ENCODE measurements around the gene TYW3.

DNA sequence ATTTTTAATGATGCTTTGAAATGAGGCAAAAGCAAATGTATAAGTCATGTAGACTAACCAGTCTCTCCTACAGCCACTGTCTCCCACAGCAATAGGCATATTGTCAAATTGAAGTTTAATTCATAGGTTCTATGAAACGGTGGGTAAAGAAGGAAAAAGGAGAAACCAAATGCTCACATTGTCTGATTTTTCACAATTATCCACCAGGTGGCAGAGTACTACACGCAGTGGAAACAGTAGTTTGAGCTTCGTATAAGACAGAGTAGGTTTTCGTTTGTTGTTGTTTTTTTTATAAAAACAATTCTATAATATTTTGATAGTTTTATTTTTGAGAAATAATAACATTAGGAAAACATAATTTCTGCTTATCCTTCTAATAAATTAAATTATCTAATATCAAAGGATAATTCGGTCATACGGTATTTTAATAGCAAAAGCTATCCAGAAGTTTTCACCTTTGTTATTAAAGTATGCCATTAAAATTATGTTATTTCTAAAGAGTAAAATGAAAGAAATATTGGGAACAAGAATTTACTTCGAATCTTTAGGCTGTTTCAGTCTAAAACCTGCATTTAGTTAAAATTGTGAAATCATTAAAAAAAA, 39.1 kb downstream of the TYW3 start:
- TF ChIP-seq, protein P1, sequence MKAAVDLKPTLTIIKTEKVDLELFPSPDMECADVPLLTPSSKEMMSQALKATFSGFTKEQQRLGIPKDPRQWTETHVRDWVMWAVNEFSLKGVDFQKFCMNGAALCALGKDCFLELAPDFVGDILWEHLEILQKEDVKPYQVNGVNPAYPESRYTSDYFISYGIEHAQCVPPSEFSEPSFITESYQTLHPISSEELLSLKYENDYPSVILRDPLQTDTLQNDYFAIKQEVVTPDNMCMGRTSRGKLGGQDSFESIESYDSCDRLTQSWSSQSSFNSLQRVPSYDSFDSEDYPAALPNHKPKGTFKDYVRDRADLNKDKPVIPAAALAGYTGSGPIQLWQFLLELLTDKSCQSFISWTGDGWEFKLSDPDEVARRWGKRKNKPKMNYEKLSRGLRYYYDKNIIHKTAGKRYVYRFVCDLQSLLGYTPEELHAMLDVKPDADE (CRISPR knock-in tag; IDR thresholded peaks at IDR 0.05): no peak
- TF ChIP-seq ZNF530 (CRISPR knock-in tag; IDR thresholded peaks at IDR 0.05; ENCODE audit: low read depth) (no peak), ZNF274 (CRISPR knock-in tag; IDR thresholded peaks at IDR 0.05) (no peak), ATRX (CRISPR knock-in tag; IDR thresholded peaks at IDR 0.05; ENCODE audit: borderline replicate concordance) (no peak), POLR2A (IDR thresholded peaks at IDR 0.05; ENCODE audit: insufficient read depth in 1 of 2, low read depth in 2 of 2, low read length in 2 of 2) (no peak), JUNB (CRISPR knock-in tag; IDR thresholded peaks at IDR 0.05; ENCODE audit: borderline replicate concordance) (no peak), SMC3 (IDR thresholded peaks at IDR 0.05; ENCODE audit: low read length) (peak; percentile 78), TAF1 (CRISPR knock-in tag; IDR thresholded peaks at IDR 0.05) (no peak), NFIC (IDR thresholded peaks at IDR 0.05; ENCODE audit: low read length) (no peak), RBAK (CRISPR knock-in tag; IDR thresholded peaks at IDR 0.05) (no peak)
- TF ChIP-seq, protein P2, sequence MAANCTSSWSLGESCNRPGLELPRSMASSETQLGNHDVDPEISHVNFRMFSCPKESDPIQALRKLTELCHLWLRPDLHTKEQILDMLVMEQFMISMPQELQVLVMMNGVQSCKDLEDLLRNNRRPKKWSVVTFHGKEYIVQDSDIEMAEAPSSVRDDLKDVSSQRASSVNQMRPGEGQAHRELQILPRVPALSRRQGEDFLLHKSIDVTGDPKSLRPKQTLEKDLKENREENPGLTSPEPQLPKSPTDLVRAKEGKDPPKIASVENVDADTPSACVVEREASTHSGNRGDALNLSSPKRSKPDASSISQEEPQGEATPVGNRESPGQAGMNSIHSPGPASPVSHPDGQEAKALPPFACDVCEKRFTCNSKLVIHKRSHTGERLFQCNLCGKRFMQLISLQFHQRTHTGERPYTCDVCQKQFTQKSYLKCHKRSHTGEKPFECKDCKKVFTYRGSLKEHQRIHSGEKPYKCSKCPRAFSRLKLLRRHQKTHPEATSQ (CRISPR knock-in tag; IDR thresholded peaks at IDR 0.05; ENCODE audit: borderline replicate concordance): no peak
- TF ChIP-seq, protein P3, sequence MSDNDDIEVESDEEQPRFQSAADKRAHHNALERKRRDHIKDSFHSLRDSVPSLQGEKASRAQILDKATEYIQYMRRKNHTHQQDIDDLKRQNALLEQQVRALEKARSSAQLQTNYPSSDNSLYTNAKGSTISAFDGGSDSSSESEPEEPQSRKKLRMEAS (IDR thresholded peaks at IDR 0.05): no peak
- TF ChIP-seq, protein P4, sequence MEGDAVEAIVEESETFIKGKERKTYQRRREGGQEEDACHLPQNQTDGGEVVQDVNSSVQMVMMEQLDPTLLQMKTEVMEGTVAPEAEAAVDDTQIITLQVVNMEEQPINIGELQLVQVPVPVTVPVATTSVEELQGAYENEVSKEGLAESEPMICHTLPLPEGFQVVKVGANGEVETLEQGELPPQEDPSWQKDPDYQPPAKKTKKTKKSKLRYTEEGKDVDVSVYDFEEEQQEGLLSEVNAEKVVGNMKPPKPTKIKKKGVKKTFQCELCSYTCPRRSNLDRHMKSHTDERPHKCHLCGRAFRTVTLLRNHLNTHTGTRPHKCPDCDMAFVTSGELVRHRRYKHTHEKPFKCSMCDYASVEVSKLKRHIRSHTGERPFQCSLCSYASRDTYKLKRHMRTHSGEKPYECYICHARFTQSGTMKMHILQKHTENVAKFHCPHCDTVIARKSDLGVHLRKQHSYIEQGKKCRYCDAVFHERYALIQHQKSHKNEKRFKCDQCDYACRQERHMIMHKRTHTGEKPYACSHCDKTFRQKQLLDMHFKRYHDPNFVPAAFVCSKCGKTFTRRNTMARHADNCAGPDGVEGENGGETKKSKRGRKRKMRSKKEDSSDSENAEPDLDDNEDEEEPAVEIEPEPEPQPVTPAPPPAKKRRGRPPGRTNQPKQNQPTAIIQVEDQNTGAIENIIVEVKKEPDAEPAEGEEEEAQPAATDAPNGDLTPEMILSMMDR (CRISPR knock-in tag; IDR thresholded peaks at IDR 0.05): peak; percentile 76

Measured in HepG2 (cell line).